Thymus (tissue), 11 donors: ENCODE results near the gene CEP83. TPM values are rescaled to one million over a fixed set of nuclear protein-coding genes. Genes with fewer than 3 reads are reported as not detected.
"Not testable (repeated sequence)": the region's sequence is repeated elsewhere in the genome, so short reads cannot be mapped to it uniquely, and the experiment has no call there.

Experiments used
- DNase-seq, 9 donors: peaks; one replicate each; pipeline ENCODE4 v3.0.0-alpha.2; 2013; ENCODE audit warnings: low spot score in 9 of 9, low read depth in 6 of 9, missing footprints in 1 of 9
- H3K27ac ChIP-seq, 2 donors: one replicate each; pipeline ENCODE4 v1.5.1; 2013; ENCODE audit warnings: control low read depth in 1 of 2, low read depth in 1 of 2, low read length in 1 of 2, mild to moderate bottlenecking in 1 of 2, moderate library complexity in 1 of 2
- H3K27me3 ChIP-seq, 2 donors: one replicate each; pipeline ENCODE4 v1.5.1; 2013; ENCODE audit warnings: low read length in 1 of 2; ENCODE audit not compliant: control insufficient read depth in 2 of 2, insufficient read depth in 1 of 2
- H3K36me3 ChIP-seq, 2 donors: one replicate each; pipeline ENCODE4 v1.5.1; 2013; ENCODE audit warnings: low read length in 1 of 2, mild to moderate bottlenecking in 1 of 2, moderate library complexity in 1 of 2; ENCODE audit not compliant: control insufficient read depth in 2 of 2, insufficient read depth in 2 of 2
- H3K4me1 ChIP-seq, 2 donors: one replicate each; pipeline ENCODE4 v1.5.1; 2013; ENCODE audit warnings: low read length in 2 of 2; ENCODE audit not compliant: control insufficient read depth in 2 of 2, insufficient read depth in 2 of 2
- H3K4me3 ChIP-seq, 2 donors: one replicate each; pipeline ENCODE4 v1.5.1; 2013; ENCODE audit warnings: low read length in 2 of 2, control low read depth in 1 of 2, mild to moderate bottlenecking in 1 of 2
- H3K9me3 ChIP-seq, 2 donors: one replicate each; pipeline ENCODE4 v1.5.1; 2013; ENCODE audit warnings: low read length in 1 of 2, mild to moderate bottlenecking in 1 of 2; ENCODE audit not compliant: control insufficient read depth in 2 of 2, insufficient read depth in 1 of 2
- WGBS: extraction: QIAGEN DNeasy Blood & Tissue Kit; methylation state at CpG from one replicate; pipeline ENCODE4 v1.1.7; 2013; 5-methylcytosine and 5-hydroxymethylcytosine counted together
- polyA plus RNA-seq: library from polyadenylated mRNA; stranded (reverse); fragments of 200-250 nt; gene quantifications from one replicate; pipeline ENCODE4 v1.2.3, GENCODE V29; 2013
- total RNA-seq: library from RNA; stranded (reverse); fragments of 120-200 nt; gene quantifications from one replicate; pipeline ENCODE4 v1.2.4, GENCODE V29; 2013
- donor health status: healthy.

CEP83 gene
- total and polyA plus RNA-seq, 2 donors: 15.1 TPM

GRCh38 chr12:94426049-94426448, 33.6 kb downstream of the CEP83 start:
- no peak overlapping the region for H3K4me3 ChIP-seq
- H3K27me3 ChIP-seq: no peaks in the 10 kb centered on the region
- H3K27ac ChIP-seq: no peak overlapping the region
- peaks cover 2 to 21% of the 10 kb centered on the region in 2 donors for H3K9me3 ChIP-seq
- no peaks in the 10 kb centered on the region for H3K36me3 ChIP-seq
- 98% methylated on average over 3 of the region's 3 CpGs for WGBS
- no peak for DNase-seq
- no peaks in the 10 kb centered on the region for H3K4me1 ChIP-seq

- H3K27me3 ChIP-seq, H3K36me3 ChIP-seq, DNase-seq, H3K27ac ChIP-seq, H3K4me1 ChIP-seq: not testable (repeated sequence)
- H3K9me3 ChIP-seq: peaks cover 1 to 19% of the 10 kb centered on the region in 2 donors
- WGBS: 98% methylated on average over 5 of the region's 5 CpGs
- peak overlapping the region in 1 of 2 donors; percentile 26 for H3K4me3 ChIP-seq
Observed at GRCh38 chr12:94424830-94425229, 34.8 kb downstream of the CEP83 start.

- H3K4me1 ChIP-seq: no peaks in the 10 kb centered on the region
- no peaks in the 10 kb centered on the region for H3K27me3 ChIP-seq
- WGBS: 98% methylated on average over 5 of the region's 5 CpGs
- H3K4me3 ChIP-seq: no peak overlapping the region
- H3K27ac ChIP-seq: no peak overlapping the region
- no peak for DNase-seq
- no peaks in the 10 kb centered on the region for H3K36me3 ChIP-seq
- H3K9me3 ChIP-seq: peaks cover 0 to 13% of the 10 kb centered on the region in 2 donors
Observed at GRCh38 chr12:94421868-94422740, 37.6 kb downstream of the CEP83 start.

- Histone ChIP-seq H3K9me3 (peaks cover 0 to 7% of the 10 kb centered on the region in 2 donors), H3K27me3 (no peaks in the 10 kb centered on the region), H3K4me3 (no peak overlapping the region), H3K4me1 (no peaks in the 10 kb centered on the region), H3K36me3 (no peaks in the 10 kb centered on the region), H3K27ac (no peak overlapping the region)
- WGBS: 95% methylated on average over 1 of the region's 1 CpG
- DNase-seq: no peak
Observed at GRCh38 chr12:94418517-94418916, 41.1 kb downstream of the CEP83 start.

GRCh38 chr12:94416613-94417012, 43.1 kb downstream of the CEP83 start:
- DNase-seq: no peak
- H3K27me3 ChIP-seq: no peaks in the 10 kb centered on the region
- no peaks in the 10 kb centered on the region for H3K36me3 ChIP-seq
- no peak overlapping the region for H3K4me3 ChIP-seq
- H3K27ac ChIP-seq: no peak overlapping the region
- H3K4me1 ChIP-seq: no peaks in the 10 kb centered on the region
- 98% methylated on average over 2 of the region's 2 CpGs for WGBS
- no peaks in the 10 kb centered on the region for H3K9me3 ChIP-seq

GRCh38 chr12:94415066-94415465, 44.6 kb downstream of the CEP83 start:
- no peak for DNase-seq
- no peaks in the 10 kb centered on the region for H3K27me3 ChIP-seq
- no peak overlapping the region for H3K4me3 ChIP-seq
- H3K9me3 ChIP-seq: no peaks in the 10 kb centered on the region
- H3K36me3 ChIP-seq: no peaks in the 10 kb centered on the region
- no peaks in the 10 kb centered on the region for H3K4me1 ChIP-seq
- H3K27ac ChIP-seq: no peak overlapping the region

- no peaks in the 10 kb centered on the region for H3K4me1 ChIP-seq
- no peaks in the 10 kb centered on the region for H3K27me3 ChIP-seq
- H3K36me3 ChIP-seq: peaks cover 0 to 2% of the 10 kb centered on the region in 2 donors
- no peak overlapping the region for H3K27ac ChIP-seq
- 95% methylated on average over 3 of the region's 3 CpGs for WGBS
- no peaks in the 10 kb centered on the region for H3K9me3 ChIP-seq
- DNase-seq: no peak
- no peak overlapping the region for H3K4me3 ChIP-seq
Observed at GRCh38 chr12:94405413-94406116, 54.1 kb downstream of the CEP83 start.

GRCh38 chr12:94404854-94405253, 54.8 kb downstream of the CEP83 start:
- H3K9me3 ChIP-seq: no peaks in the 10 kb centered on the region
- no peaks in the 10 kb centered on the region for H3K4me1 ChIP-seq
- no peak overlapping the region for H3K27ac ChIP-seq
- WGBS: 95% methylated on average over 2 of the region's 2 CpGs
- H3K36me3 ChIP-seq: peaks cover 0 to 2% of the 10 kb centered on the region in 2 donors
- H3K4me3 ChIP-seq: no peak overlapping the region
- no peaks in the 10 kb centered on the region for H3K27me3 ChIP-seq
- DNase-seq: no peak

GRCh38 chr12:94401326-94401725, 58.3 kb downstream of the CEP83 start:
- Histone ChIP-seq H3K36me3 (peaks cover 0 to 4% of the 10 kb centered on the region in 2 donors), H3K4me1 (no peaks in the 10 kb centered on the region), H3K27ac (no peak overlapping the region), H3K4me3 (no peak overlapping the region), H3K27me3 (no peaks in the 10 kb centered on the region), H3K9me3 (peaks cover 0 to 10% of the 10 kb centered on the region in 2 donors)
- no peak for DNase-seq
- 98% methylated on average over 2 of the region's 2 CpGs for WGBS
